K562 (cell line): ENCODE results near the gene CD164L2. TPM values are rescaled to one million over a fixed set of nuclear protein-coding genes. Genes with fewer than 3 reads are reported as not detected.

ENCODE experiments used
- ARID1B ChIP-seq: fragments of 450-650 bp; IDR thresholded peaks from 2 replicates; pipeline ENCODE4 v1.6.1; 2016; ENCODE audit warnings: antibody characterized with exemption, mild to moderate bottlenecking, inconsistent platforms
- GABPB1 ChIP-seq: sonication (generic); formaldehyde crosslinking; IDR thresholded peaks from 2 replicates; pipeline ENCODE4 v1.8.0; 2022; ENCODE audit warnings: mild to moderate bottlenecking, missing genetic modification reagents
- HIVEP1 ChIP-seq: fragments of 250-450 bp; sonication (Bioruptor Pico); IDR thresholded peaks from 2 replicates; pipeline ENCODE4 v1.4.0; 2020; ENCODE audit warnings: mild to moderate bottlenecking
- HNRNPUL1 ChIP-seq: fragments of 200-400 bp; formaldehyde crosslinking; IDR thresholded peaks from 2 replicates; pipeline ENCODE4 v1.6.1; 2017; ENCODE audit warnings: low read length
- KLF1 ChIP-seq: fragments of 450-650 bp; IDR thresholded peaks from 2 replicates; pipeline ENCODE4 v1.6.1; 2016; ENCODE audit warnings: missing genetic modification characterization, missing compliant biosample characterization
- PTRF ChIP-seq: fragments of 450-650 bp; IDR thresholded peaks from 2 replicates; pipeline ENCODE4 v1.6.1; 2016; ENCODE audit warnings: mild to moderate bottlenecking, missing genetic modification characterization, missing compliant biosample characterization
- RB1 ChIP-seq: fragments of 450-650 bp; IDR thresholded peaks from 2 replicates; pipeline ENCODE4 v1.6.1; 2017; ENCODE audit warnings: low read depth, mild to moderate bottlenecking
- RBM22 ChIP-seq: fragments of 200-400 bp; formaldehyde crosslinking; IDR thresholded peaks from 2 replicates; pipeline ENCODE4 v1.6.1; 2018; ENCODE audit warnings: low read length, low read depth; ENCODE audit not compliant: poor library complexity, severe bottlenecking
- TCF15 ChIP-seq: fragments of 250-450 bp; sonication (Bioruptor Pico); IDR thresholded peaks from 2 replicates; pipeline ENCODE4 v1.8.0; 2022; ENCODE audit warnings: moderate library complexity, mild to moderate bottlenecking, inconsistent platforms
- TRIM28 ChIP-seq: fragments of 450-650 bp; IDR thresholded peaks from 2 replicates; pipeline ENCODE4 v1.6.1; 2017
- XRCC3 ChIP-seq: fragments of 450-650 bp; IDR thresholded peaks from 2 replicates; pipeline ENCODE4 v1.6.1; 2017; ENCODE audit warnings: mild to moderate bottlenecking, moderate library complexity
- ZNF212 ChIP-seq: fragments of 450-650 bp; formaldehyde crosslinking; IDR thresholded peaks from 2 replicates; pipeline ENCODE4 v1.4.0; 2020; ENCODE audit warnings: mild to moderate bottlenecking
- ZNF778 ChIP-seq: fragments of 450-650 bp; formaldehyde crosslinking; IDR thresholded peaks from 2 replicates; pipeline ENCODE4 v1.4.0; 2020; ENCODE audit warnings: mild to moderate bottlenecking, moderate library complexity
- polyA plus RNA-seq, 8 experiments: library from polyadenylated mRNA; depleted of rRNA in 4 of 8; stranded (reverse) in 5 of 8; unstranded in 3 of 8; fragments of >200 nt; fragmentation: Nextera tagmentation in 2 of 8; fragmentation: Illumina TruSeq in 1 of 8; extraction: Ambion mirVana in 2 of 8; extraction: Trizol in 1 of 8; gene quantifications; 2 replicates each; pipeline versions ENCODE4 v1.2.1 to v1.2.3, GENCODE V29; 2011 to 2014; ENCODE audit warnings: inconsistent platforms in 1 of 8, missing spikeins in 1 of 8
- total RNA-seq, 7 experiments: library from RNA; depleted of rRNA in 6 of 7; stranded (reverse); fragments of >200 nt in 6 of 7; fragmentation: Illumina TruSeq in 2 of 7; extraction: Trizol in 2 of 7; gene quantifications; 2 replicates each; pipeline versions ENCODE4 v1.2.1 to v1.2.3, GENCODE V29; 2011 to 2021; ENCODE audit warnings: low replicate concordance in 1 of 7
- TF ChIP-seq, protein P1 (sequence below): fragments of 200-600 bp; sonication (generic); IDR thresholded peaks from one replicate; pipeline ENCODE4 v1.6.1; 2012; ENCODE audit warnings: mild to moderate bottlenecking, low read depth, low read length, inconsistent platforms

The CD164L2 gene
- total and polyA plus RNA-seq, 9 of the 15 experiments (the other 6 are each of a cell fraction or from before 2014, with no cell fraction given): 0.08 to 0.92 (median 0.38) TPM; not detected in 1

DNA sequence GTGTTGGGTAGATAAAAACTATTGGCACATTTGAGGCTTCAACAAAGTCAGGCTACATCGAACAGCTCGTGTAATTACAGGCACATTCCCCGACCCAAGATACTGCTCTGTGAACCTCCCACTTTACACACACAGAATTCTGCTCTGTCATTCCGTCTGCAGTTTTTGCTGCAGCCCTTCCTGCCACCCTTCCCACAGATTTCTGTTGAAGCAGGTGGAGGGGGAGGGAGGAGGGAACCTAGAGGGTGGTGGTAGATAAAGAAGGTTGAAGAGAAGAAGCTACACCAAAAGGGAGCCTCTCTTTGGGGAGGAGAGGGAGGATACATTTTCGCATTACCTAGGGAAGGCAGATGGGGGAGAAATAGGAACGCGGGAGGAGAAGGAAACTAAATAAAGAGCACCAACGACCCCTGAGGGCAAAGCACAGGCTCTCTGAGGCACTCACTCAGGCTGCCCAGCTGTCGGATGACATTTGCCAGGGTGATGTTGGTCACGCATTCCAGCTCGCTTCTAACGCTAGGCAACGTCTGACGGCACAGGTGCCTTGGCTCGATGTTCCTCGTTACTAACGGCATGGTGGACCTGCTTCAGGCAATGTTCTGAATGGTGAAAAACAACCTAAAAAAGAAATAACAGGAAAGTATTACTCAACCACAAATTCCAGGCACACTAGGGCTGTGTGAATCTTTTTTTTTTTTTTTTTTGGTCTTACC, 45.3 kb upstream of the CD164L2 start (continued):
- TF ChIP-seq, protein P1, sequence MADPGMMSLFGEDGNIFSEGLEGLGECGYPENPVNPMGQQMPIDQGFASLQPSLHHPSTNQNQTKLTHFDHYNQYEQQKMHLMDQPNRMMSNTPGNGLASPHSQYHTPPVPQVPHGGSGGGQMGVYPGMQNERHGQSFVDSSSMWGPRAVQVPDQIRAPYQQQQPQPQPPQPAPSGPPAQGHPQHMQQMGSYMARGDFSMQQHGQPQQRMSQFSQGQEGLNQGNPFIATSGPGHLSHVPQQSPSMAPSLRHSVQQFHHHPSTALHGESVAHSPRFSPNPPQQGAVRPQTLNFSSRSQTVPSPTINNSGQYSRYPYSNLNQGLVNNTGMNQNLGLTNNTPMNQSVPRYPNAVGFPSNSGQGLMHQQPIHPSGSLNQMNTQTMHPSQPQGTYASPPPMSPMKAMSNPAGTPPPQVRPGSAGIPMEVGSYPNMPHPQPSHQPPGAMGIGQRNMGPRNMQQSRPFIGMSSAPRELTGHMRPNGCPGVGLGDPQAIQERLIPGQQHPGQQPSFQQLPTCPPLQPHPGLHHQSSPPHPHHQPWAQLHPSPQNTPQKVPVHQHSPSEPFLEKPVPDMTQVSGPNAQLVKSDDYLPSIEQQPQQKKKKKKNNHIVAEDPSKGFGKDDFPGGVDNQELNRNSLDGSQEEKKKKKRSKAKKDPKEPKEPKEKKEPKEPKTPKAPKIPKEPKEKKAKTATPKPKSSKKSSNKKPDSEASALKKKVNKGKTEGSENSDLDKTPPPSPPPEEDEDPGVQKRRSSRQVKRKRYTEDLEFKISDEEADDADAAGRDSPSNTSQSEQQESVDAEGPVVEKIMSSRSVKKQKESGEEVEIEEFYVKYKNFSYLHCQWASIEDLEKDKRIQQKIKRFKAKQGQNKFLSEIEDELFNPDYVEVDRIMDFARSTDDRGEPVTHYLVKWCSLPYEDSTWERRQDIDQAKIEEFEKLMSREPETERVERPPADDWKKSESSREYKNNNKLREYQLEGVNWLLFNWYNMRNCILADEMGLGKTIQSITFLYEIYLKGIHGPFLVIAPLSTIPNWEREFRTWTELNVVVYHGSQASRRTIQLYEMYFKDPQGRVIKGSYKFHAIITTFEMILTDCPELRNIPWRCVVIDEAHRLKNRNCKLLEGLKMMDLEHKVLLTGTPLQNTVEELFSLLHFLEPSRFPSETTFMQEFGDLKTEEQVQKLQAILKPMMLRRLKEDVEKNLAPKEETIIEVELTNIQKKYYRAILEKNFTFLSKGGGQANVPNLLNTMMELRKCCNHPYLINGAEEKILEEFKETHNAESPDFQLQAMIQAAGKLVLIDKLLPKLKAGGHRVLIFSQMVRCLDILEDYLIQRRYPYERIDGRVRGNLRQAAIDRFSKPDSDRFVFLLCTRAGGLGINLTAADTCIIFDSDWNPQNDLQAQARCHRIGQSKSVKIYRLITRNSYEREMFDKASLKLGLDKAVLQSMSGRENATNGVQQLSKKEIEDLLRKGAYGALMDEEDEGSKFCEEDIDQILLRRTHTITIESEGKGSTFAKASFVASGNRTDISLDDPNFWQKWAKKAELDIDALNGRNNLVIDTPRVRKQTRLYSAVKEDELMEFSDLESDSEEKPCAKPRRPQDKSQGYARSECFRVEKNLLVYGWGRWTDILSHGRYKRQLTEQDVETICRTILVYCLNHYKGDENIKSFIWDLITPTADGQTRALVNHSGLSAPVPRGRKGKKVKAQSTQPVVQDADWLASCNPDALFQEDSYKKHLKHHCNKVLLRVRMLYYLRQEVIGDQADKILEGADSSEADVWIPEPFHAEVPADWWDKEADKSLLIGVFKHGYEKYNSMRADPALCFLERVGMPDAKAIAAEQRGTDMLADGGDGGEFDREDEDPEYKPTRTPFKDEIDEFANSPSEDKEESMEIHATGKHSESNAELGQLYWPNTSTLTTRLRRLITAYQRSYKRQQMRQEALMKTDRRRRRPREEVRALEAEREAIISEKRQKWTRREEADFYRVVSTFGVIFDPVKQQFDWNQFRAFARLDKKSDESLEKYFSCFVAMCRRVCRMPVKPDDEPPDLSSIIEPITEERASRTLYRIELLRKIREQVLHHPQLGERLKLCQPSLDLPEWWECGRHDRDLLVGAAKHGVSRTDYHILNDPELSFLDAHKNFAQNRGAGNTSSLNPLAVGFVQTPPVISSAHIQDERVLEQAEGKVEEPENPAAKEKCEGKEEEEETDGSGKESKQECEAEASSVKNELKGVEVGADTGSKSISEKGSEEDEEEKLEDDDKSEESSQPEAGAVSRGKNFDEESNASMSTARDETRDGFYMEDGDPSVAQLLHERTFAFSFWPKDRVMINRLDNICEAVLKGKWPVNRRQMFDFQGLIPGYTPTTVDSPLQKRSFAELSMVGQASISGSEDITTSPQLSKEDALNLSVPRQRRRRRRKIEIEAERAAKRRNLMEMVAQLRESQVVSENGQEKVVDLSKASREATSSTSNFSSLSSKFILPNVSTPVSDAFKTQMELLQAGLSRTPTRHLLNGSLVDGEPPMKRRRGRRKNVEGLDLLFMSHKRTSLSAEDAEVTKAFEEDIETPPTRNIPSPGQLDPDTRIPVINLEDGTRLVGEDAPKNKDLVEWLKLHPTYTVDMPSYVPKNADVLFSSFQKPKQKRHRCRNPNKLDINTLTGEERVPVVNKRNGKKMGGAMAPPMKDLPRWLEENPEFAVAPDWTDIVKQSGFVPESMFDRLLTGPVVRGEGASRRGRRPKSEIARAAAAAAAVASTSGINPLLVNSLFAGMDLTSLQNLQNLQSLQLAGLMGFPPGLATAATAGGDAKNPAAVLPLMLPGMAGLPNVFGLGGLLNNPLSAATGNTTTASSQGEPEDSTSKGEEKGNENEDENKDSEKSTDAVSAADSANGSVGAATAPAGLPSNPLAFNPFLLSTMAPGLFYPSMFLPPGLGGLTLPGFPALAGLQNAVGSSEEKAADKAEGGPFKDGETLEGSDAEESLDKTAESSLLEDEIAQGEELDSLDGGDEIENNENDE: no peak
- TF ChIP-seq RB1 (peak; percentile 20; the same call in 1 of the 2 replicates), GABPB1 (CRISPR knock-in tag) (no peak), HNRNPUL1 (no peak), ZNF212 (no peak), TRIM28 (peak; percentile 59; the same call in 1 of the 2 replicates), ARID1B (peak; percentile 89), KLF1 (tag) (no peak), HIVEP1 (CRISPR knock-in tag) (no peak), TCF15 (CRISPR knock-in tag) (no peak), XRCC3 (no peak), PTRF (no peak), ZNF778 (CRISPR knock-in tag) (no peak), RBM22 (no peak)
